Dermis lymphatic vessel endothelial cell (primary cell): ENCODE data around the gene CNDP1. TPM values are rescaled to one million over a fixed set of nuclear protein-coding genes. Genes with fewer than 3 reads are reported as not detected.

Source experiments
- total RNA-seq: library from RNA; depleted of rRNA; stranded (reverse); fragments of >200 nt; gene quantifications from 2 replicates; pipeline ENCODE4 v1.2.1, GENCODE V29; 2014

The CNDP1 gene
- not detected in 2 replicates for total RNA-seq

GRCh38 chr18:74534150-74534969, at the start of gene CNDP1:
TSS of gene CNDP1 (plus strand) at chr18:74534500. CDS start at chr18:74534668, 168 bp downstream.

GRCh38 chr18:74495581-74496507, 38.5 kb upstream of the CNDP1 start, which contains the start of gene CNDP2:
TSS of gene CNDP2 (plus strand) at chr18:74496363. CDS start at chr18:74499974, 3,611 bp downstream.

GRCh38 chr18:74597662-74598349, 63.5 kb downstream of the CNDP1 start, which contains the start of gene ZNF407:
TSS of gene ZNF407 (plus strand) at chr18:74597870. CDS start at chr18:74631020, 33,150 bp downstream.

Other genes with a start within 250 kb of the CNDP1 start
- 19.4 and 23.5 TPM in 2 replicates for gene CYB5A, start 242.5 kb upstream of the CNDP1 start, total RNA-seq
- not detected in 2 replicates for gene C18orf63, start 218.7 kb upstream of the CNDP1 start, total RNA-seq
- gene DIPK1C, start 77.2 kb upstream of the CNDP1 start, total RNA-seq, result not detected in 2 replicates
- gene CNDP2, start 38.1 kb upstream of the CNDP1 start, total RNA-seq, result 67.4 and 71.3 TPM in 2 replicates
- gene ZNF407, start 63.4 kb downstream of the CNDP1 start, total RNA-seq, result 14.8 and 18.7 TPM in 2 replicates